ENCODE data around the gene HERC6.
"Not testable (repeated sequence)": the region's sequence is repeated elsewhere in the genome, so short reads cannot be mapped to it uniquely, and the experiment has no call there.

The HERC6 gene

GRCh38 chr4:88447371-88448095 is 68.9 kb downstream of the HERC6 start:
- ATAC-seq (no peak), DNase-seq (no peak)

GRCh38 chr4:88448211-88448765 is 69.6 kb downstream of the HERC6 start:
- not testable (repeated sequence) for ATAC-seq, DNase-seq

- no peak for DNase-seq
These were observed 70.2 kb downstream of the HERC6 start for GRCh38 chr4:88448889-88449288.

GRCh38 chr4:88449290-88449689 is 70.6 kb downstream of the HERC6 start:
- DNase-seq (no peak), ATAC-seq (no peak)

More at GRCh38 chr4:88448889-88449288, 70.2 kb downstream of the HERC6 start:
- ATAC-seq = no peak

- ATAC-seq = no peak
- DNase-seq = no peak
These were observed 72.6 kb downstream of the HERC6 start for GRCh38 chr4:88451205-88451604.

- DNase-seq = no peak
- ATAC-seq = no peak
These were observed 74.3 kb downstream of the HERC6 start for GRCh38 chr4:88452912-88453311.

- peak; percentile 86 for DNase-seq
These were observed 78.1 kb downstream of the HERC6 start, which contains the start of gene HERC5 for GRCh38 chr4:88456670-88457306. Gene HERC5, plus strand, starts transcription at chr4:88457119. Its CDS starts 151 bp downstream, at chr4:88457270.

GRCh38 chr4:88457307-88458103 is 78.9 kb downstream of the HERC6 start:
- ATAC-seq (peak; percentile 62), DNase-seq (peak; percentile 55)

More at GRCh38 chr4:88456670-88457306, 78.1 kb downstream of the HERC6 start, which contains the start of gene HERC5:
- peak; percentile 91 for ATAC-seq

GRCh38 chr4:88458104-88458740 is 79.6 kb downstream of the HERC6 start:
- DNase-seq = no peak
- ATAC-seq = no peak

- no peak for ATAC-seq
- no peak for DNase-seq
These were observed 87.1 kb downstream of the HERC6 start for GRCh38 chr4:88465653-88466192.

GRCh38 chr4:88467392-88467791 is 88.7 kb downstream of the HERC6 start:
- ATAC-seq (no peak), DNase-seq (no peak)

- ATAC-seq (no peak), DNase-seq (no peak)
These were observed 98.7 kb downstream of the HERC6 start for GRCh38 chr4:88477229-88477860.

- DNase-seq = no peak
- ATAC-seq = no peak
These were observed 99.6 kb downstream of the HERC6 start for GRCh38 chr4:88478247-88478646.

GRCh38 chr4:88481537-88481936 is 102.9 kb downstream of the HERC6 start:
- ATAC-seq = no peak
- DNase-seq = no peak

- ATAC-seq (no peak), DNase-seq (no peak)
These were observed 110.6 kb downstream of the HERC6 start for GRCh38 chr4:88489100-88489761.

All from stimulated activated naive CD8-positive, alpha-beta T cell treated with anti-CD3 and anti-CD28 coated beads, Interleukin-15, Interleukin-2, amounts not matched to agents 100 U/mL and 50 U/mL, for 24 hours (primary cell).